ENCODE data around the gene SHOC2. TPM values are rescaled to one million over a fixed set of nuclear protein-coding genes. Genes with fewer than 3 reads are reported as not detected.

The SHOC2 gene
- total RNA-seq, 3 donors from 2014 or later: 68.5 to 90.7 (median 72.3) TPM

GRCh38 chr10:111017098-111017497, 97.7 kb downstream of the SHOC2 start:
- Histone ChIP-seq H3K36me3 (ENCODE audit: low read depth) (no peaks in the 10 kb centered on the region), H3K9me3 (no peaks in the 10 kb centered on the region), H3K4me3 (no peak overlapping the region), H3K4me1 (ENCODE audit: low read depth) (no peaks in the 10 kb centered on the region)
- TF ChIP-seq CTCF (IDR thresholded peaks at IDR 0.05): no peak
- no peak for ATAC-seq
- no peak for DNase-seq
- intact Hi-C loops (cut with DNase I, micrococcal nuclease): no loop called here

- TF ChIP-seq CTCF (IDR thresholded peaks at IDR 0.05): no peak
- Histone ChIP-seq H3K36me3 (ENCODE audit: low read depth) (no peaks in the 10 kb centered on the region), H3K9me3 (peaks cover 4% of the 10 kb centered on the region), H3K4me1 (ENCODE audit: low read depth) (no peaks in the 10 kb centered on the region), H3K4me3 (no peak overlapping the region)
- intact Hi-C loops (cut with DNase I, micrococcal nuclease): no loop called here
- DNase-seq: no peak
- no peak for ATAC-seq
Measured at GRCh38 chr10:111018021-111018420, 98.6 kb downstream of the SHOC2 start.

- DNase-seq (no peak), ATAC-seq (no peak)
- no peak for TF ChIP-seq CTCF (IDR thresholded peaks at IDR 0.05)
- intact Hi-C loops (cut with DNase I, micrococcal nuclease): no loop called here
- Histone ChIP-seq H3K4me3 (no peak overlapping the region), H3K9me3 (peaks cover 5% of the 10 kb centered on the region), H3K36me3 (ENCODE audit: low read depth) (no peaks in the 10 kb centered on the region), H3K4me1 (ENCODE audit: low read depth) (no peaks in the 10 kb centered on the region)
Measured at GRCh38 chr10:111023060-111023459, 103.7 kb downstream of the SHOC2 start.

- intact Hi-C loops (cut with DNase I, micrococcal nuclease): no loop called here
- no peak for TF ChIP-seq CTCF (IDR thresholded peaks at IDR 0.05)
- Histone ChIP-seq H3K9me3 (peaks cover 6% of the 10 kb centered on the region), H3K36me3 (ENCODE audit: low read depth) (no peaks in the 10 kb centered on the region), H3K4me1 (ENCODE audit: low read depth) (no peaks in the 10 kb centered on the region), H3K4me3 (no peak overlapping the region)
- DNase-seq (no peak), ATAC-seq (no peak)
Measured at GRCh38 chr10:111030042-111030750, 110.8 kb downstream of the SHOC2 start.

GRCh38 chr10:111034598-111035310, 115.3 kb downstream of the SHOC2 start:
- ATAC-seq: no peak
- no peak for TF ChIP-seq CTCF (IDR thresholded peaks at IDR 0.05)
- no peaks in the 10 kb centered on the region for H3K36me3 ChIP-seq (ENCODE audit: low read depth)
- no peak overlapping the region for H3K4me3 ChIP-seq
- no peak for DNase-seq
- intact Hi-C loops (cut with DNase I, micrococcal nuclease): no loop called here
- no peaks in the 10 kb centered on the region for H3K4me1 ChIP-seq (ENCODE audit: low read depth)
- H3K9me3 ChIP-seq: peaks cover 7% of the 10 kb centered on the region
